DOHH2 (cell line): Measurements from ENCODE around the gene MAF.

Experiments used
- H3F3A ChIP-seq: fragments of 200-600 bp; sonication (generic), shearing (Covaris generic); 2 replicates; pipeline ENCODE4 v1.6.0; 2016; ENCODE audit warnings: antibody characterized with exemption, mild to moderate bottlenecking; ENCODE audit not compliant: control insufficient read depth, insufficient read depth
- H3K27ac ChIP-seq: fragments of 200-600 bp; sonication (generic); 2 replicates; pipeline ENCODE4 v1.5.1; 2014; ENCODE audit warnings: low read depth, mild to moderate bottlenecking, low read length, moderate library complexity
- H3K27me3 ChIP-seq: fragments of 200-600 bp; sonication (generic); 2 replicates; pipeline ENCODE4 v1.6.1; 2014; ENCODE audit warnings: mild to moderate bottlenecking, low read length, mixed read lengths; ENCODE audit not compliant: control insufficient read depth
- H3K36me3 ChIP-seq: fragments of 200-600 bp; sonication (generic); 2 replicates; pipeline ENCODE4 v1.6.1; 2014; ENCODE audit warnings: mild to moderate bottlenecking, low read length, moderate library complexity, mixed read lengths; ENCODE audit not compliant: control insufficient read depth
- H3K4me1 ChIP-seq: fragments of 200-600 bp; sonication (generic); 2 replicates; pipeline ENCODE4 v1.6.1; 2014; ENCODE audit warnings: mild to moderate bottlenecking, low read length, mixed read lengths; ENCODE audit not compliant: control insufficient read depth
- H3K4me2 ChIP-seq: fragments of 200-600 bp; sonication (generic); 2 replicates; pipeline ENCODE4 v1.6.0; 2014; ENCODE audit warnings: mild to moderate bottlenecking, low read length, moderate library complexity
- H3K4me3 ChIP-seq: fragments of 200-600 bp; sonication (generic); 2 replicates; pipeline ENCODE4 v1.5.1; 2014; ENCODE audit warnings: mild to moderate bottlenecking, low read length, mixed read lengths
- H3K79me2 ChIP-seq: fragments of 200-600 bp; sonication (generic); 2 replicates; pipeline ENCODE4 v1.6.1; 2014; ENCODE audit warnings: mild to moderate bottlenecking, low read length, mixed read lengths; ENCODE audit not compliant: control insufficient read depth
- H3K9me2 ChIP-seq: fragments of 200-600 bp; sonication (generic); replicated peaks from 2 replicates; pipeline ENCODE4 v1.6.1; 2014; ENCODE audit warnings: mild to moderate bottlenecking, low read length, mixed read lengths; ENCODE audit not compliant: control insufficient read depth
- H3K9me3 ChIP-seq: fragments of 200-600 bp; sonication (generic); 2 replicates; pipeline ENCODE4 v1.6.1; 2014; ENCODE audit warnings: antibody characterized with exemption, low read length, mixed read lengths; ENCODE audit not compliant: control insufficient read depth, insufficient read depth
- H4K20me1 ChIP-seq: fragments of 200-600 bp; sonication (generic); 2 replicates; pipeline ENCODE4 v1.6.0; 2014; ENCODE audit warnings: low read depth, mild to moderate bottlenecking, antibody characterized with exemption, low read length, moderate library complexity; ENCODE audit not compliant: control insufficient read depth, insufficient read depth
- EZH2phosphoT487 ChIP-seq: fragments of 200-600 bp; sonication (generic); IDR thresholded peaks from 2 replicates; pipeline ENCODE4 v1.6.1; 2017; ENCODE audit warnings: borderline replicate concordance, mild to moderate bottlenecking, antibody characterized with exemption, low read length, moderate library complexity, mixed read lengths
- TF ChIP-seq, protein P1 (sequence below): fragments of 200-600 bp; sonication (generic); IDR thresholded peaks from one replicate; pipeline ENCODE4 v1.5.1; 2014; ENCODE audit warnings: antibody characterized with exemption, mild to moderate bottlenecking, low read depth, low read length; ENCODE audit not compliant: poor library complexity, severe bottlenecking

The MAF gene

DNA sequence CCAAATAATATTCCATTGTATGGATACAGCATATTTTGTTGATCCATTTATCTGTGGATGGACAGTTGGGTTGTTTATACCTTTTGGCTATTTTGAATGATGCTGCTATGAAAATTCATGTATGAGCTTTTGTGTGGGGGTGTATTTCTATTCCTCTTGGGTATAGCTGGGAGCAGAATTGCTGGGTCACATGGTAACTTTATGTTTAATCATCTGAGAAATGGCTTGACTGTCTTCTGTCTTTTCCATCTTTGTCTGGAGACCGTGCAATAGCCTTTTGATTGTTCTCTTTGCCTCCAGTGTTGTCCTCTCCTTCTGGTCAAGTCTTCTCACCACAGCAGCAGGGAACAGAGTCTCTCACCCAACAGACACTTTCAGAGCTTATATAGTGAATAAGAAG lies 20.5 kb upstream of the MAF start:
- Histone ChIP-seq H3K79me2 (no peaks in the 10 kb centered on the region), H3K27me3 (no peaks in the 10 kb centered on the region)

DNA sequence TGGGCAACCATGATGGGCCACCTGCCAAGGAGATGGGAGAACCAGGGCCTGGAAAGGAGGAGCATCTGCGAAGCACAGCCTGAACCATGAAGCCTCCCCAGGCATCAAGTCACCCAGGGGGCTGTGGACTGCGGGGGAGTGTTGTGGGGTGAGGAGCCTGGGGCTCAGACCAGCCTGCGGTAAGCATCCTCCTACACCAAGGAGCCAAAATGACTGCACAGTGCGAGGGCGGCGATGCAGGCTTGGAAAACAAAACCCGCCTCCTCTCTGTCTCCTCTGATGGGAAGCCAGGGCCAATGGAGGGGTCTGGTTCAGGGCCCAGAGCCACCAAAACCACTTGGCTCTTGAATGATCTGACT lies 18.1 kb upstream of the MAF start:
- H3K9me2 ChIP-seq = no peaks in the 10 kb centered on the region
- H4K20me1 ChIP-seq = no peaks in the 10 kb centered on the region
- no peaks in the 10 kb centered on the region for H3K9me3 ChIP-seq
- no peak overlapping the region for H3K4me2 ChIP-seq
- no peaks in the 10 kb centered on the region for H3K79me2 ChIP-seq
- H3K27ac ChIP-seq = no peak overlapping the region
- no peak for TF ChIP-seq EZH2phosphoT487
- TF ChIP-seq, protein P1, sequence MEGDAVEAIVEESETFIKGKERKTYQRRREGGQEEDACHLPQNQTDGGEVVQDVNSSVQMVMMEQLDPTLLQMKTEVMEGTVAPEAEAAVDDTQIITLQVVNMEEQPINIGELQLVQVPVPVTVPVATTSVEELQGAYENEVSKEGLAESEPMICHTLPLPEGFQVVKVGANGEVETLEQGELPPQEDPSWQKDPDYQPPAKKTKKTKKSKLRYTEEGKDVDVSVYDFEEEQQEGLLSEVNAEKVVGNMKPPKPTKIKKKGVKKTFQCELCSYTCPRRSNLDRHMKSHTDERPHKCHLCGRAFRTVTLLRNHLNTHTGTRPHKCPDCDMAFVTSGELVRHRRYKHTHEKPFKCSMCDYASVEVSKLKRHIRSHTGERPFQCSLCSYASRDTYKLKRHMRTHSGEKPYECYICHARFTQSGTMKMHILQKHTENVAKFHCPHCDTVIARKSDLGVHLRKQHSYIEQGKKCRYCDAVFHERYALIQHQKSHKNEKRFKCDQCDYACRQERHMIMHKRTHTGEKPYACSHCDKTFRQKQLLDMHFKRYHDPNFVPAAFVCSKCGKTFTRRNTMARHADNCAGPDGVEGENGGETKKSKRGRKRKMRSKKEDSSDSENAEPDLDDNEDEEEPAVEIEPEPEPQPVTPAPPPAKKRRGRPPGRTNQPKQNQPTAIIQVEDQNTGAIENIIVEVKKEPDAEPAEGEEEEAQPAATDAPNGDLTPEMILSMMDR = no peak
- no peaks in the 10 kb centered on the region for H3K27me3 ChIP-seq
- no peak overlapping the region for H3K4me3 ChIP-seq
- H3K36me3 ChIP-seq = no peaks in the 10 kb centered on the region
- H3F3A ChIP-seq = no peaks in the 10 kb centered on the region
- no peaks in the 10 kb centered on the region for H3K4me1 ChIP-seq

More for the DNA sequence above, 20.5 kb upstream of the MAF start:
- Histone ChIP-seq H3K4me1 (no peaks in the 10 kb centered on the region), H4K20me1 (no peaks in the 10 kb centered on the region), H3K9me3 (no peaks in the 10 kb centered on the region), H3F3A (no peaks in the 10 kb centered on the region), H3K4me3 (no peak overlapping the region), H3K27ac (no peak overlapping the region), H3K9me2 (no peaks in the 10 kb centered on the region), H3K4me2 (no peak overlapping the region), H3K36me3 (no peaks in the 10 kb centered on the region)
- no peak for TF ChIP-seq EZH2phosphoT487
- TF ChIP-seq, protein P1 = no peak

DNA sequence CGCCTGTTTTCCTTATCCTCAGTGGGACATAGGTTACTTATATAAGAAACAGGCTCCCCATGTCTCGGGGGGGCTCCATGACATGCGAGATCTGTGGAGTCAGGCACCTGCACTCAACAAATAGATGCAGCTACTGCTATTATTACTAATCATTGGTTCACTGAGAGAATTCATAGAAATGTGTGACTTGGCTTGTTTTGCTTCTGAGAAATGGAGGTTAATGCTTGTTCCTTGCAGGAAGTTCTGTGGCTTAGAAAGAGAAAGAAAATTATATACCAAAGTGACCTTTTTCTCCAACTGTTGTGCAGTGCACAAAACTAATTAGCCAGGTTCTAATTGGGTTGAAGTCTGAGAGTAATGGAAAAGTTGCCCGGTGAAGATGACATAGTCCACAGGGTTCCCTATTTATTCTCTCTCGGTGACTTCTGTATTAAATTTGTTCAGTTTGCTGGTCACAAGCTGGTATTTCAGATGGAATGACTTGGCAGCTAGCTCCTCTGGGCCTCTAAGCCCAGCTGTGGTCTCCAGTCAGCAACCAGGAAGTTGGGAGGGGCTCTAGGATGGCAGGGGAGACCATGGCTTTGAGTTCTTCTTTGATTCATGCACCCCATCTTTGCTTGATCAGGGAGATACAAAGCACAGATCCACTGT lies 17.6 kb upstream of the MAF start:
- TF ChIP-seq, protein P1 = no peak
- no peak for TF ChIP-seq EZH2phosphoT487
- no peak overlapping the region for H3K27ac ChIP-seq
- no peaks in the 10 kb centered on the region for H3F3A ChIP-seq
- H3K36me3 ChIP-seq = no peaks in the 10 kb centered on the region
- H3K79me2 ChIP-seq = no peaks in the 10 kb centered on the region
- no peak overlapping the region for H3K4me3 ChIP-seq
- no peaks in the 10 kb centered on the region for H3K9me3 ChIP-seq
- no peaks in the 10 kb centered on the region for H3K9me2 ChIP-seq
- H4K20me1 ChIP-seq = no peaks in the 10 kb centered on the region
- H3K4me1 ChIP-seq = no peaks in the 10 kb centered on the region
- no peaks in the 10 kb centered on the region for H3K27me3 ChIP-seq
- no peak overlapping the region for H3K4me2 ChIP-seq
